ENCODE measurements around the gene FMNL2.
A peak's percentile ranks its signal among the peaks of the same experiment; 100 is the strongest.

Gene FMNL2

GRCh38 chr2:152585830-152586484 is 251.0 kb downstream of the FMNL2 start:
- Histone ChIP-seq H3K4me3 (ENCODE audit: low read length) (no peak overlapping the region), H3K4me2 (ENCODE audit: low read length) (peak overlapping the region; percentile 47), H3K27me3 (ENCODE audit: control insufficient read depth, insufficient read depth, low read length) (no peaks in the 10 kb centered on the region), H3K4me1 (ENCODE audit: control insufficient read depth, insufficient read depth, low read length) (peaks cover 63% of the 10 kb centered on the region), H3K9ac (ENCODE audit: low read depth, low read length) (no peak overlapping the region), H3K36me3 (ENCODE audit: insufficient read depth, low read length) (no peaks in the 10 kb centered on the region), H3K9me3 (replicated peaks; ENCODE audit: low read length) (no peaks in the 10 kb centered on the region)

GRCh38 chr2:152587187-152587947 is 252.4 kb downstream of the FMNL2 start:
- Histone ChIP-seq H3K4me3 (ENCODE audit: low read length) (no peak overlapping the region), H3K36me3 (ENCODE audit: insufficient read depth, low read length) (no peaks in the 10 kb centered on the region), H3K27me3 (ENCODE audit: control insufficient read depth, insufficient read depth, low read length) (no peaks in the 10 kb centered on the region), H3K9ac (ENCODE audit: low read depth, low read length) (no peak overlapping the region), H3K4me2 (ENCODE audit: low read length) (no peak overlapping the region), H3K9me3 (replicated peaks; ENCODE audit: low read length) (no peaks in the 10 kb centered on the region), H3K4me1 (ENCODE audit: control insufficient read depth, insufficient read depth, low read length) (peaks cover 50% of the 10 kb centered on the region)

- Histone ChIP-seq H3K4me2 (ENCODE audit: low read length) (no peak overlapping the region), H3K36me3 (ENCODE audit: insufficient read depth, low read length) (no peaks in the 10 kb centered on the region), H3K27me3 (ENCODE audit: control insufficient read depth, insufficient read depth, low read length) (no peaks in the 10 kb centered on the region), H3K9ac (ENCODE audit: low read depth, low read length) (no peak overlapping the region), H3K4me1 (ENCODE audit: control insufficient read depth, insufficient read depth, low read length) (peaks cover 45% of the 10 kb centered on the region), H3K9me3 (replicated peaks; ENCODE audit: low read length) (no peaks in the 10 kb centered on the region), H3K4me3 (ENCODE audit: low read length) (no peak overlapping the region)
Observed at GRCh38 chr2:152588998-152589397, 254.0 kb downstream of the FMNL2 start.

- H3K4me2 ChIP-seq (ENCODE audit: low read length), result peak overlapping the region; percentile 29
- H3K27me3 ChIP-seq (ENCODE audit: control insufficient read depth, insufficient read depth, low read length), result no peaks in the 10 kb centered on the region
- peak overlapping the region; percentile 30 for H3K9ac ChIP-seq (ENCODE audit: low read depth, low read length)
- peaks cover 26% of the 10 kb centered on the region for H3K4me1 ChIP-seq (ENCODE audit: control insufficient read depth, insufficient read depth, low read length)
- no peaks in the 10 kb centered on the region for H3K36me3 ChIP-seq (ENCODE audit: insufficient read depth, low read length)
- no peak overlapping the region for H3K4me3 ChIP-seq (ENCODE audit: low read length)
- H3K9me3 ChIP-seq (replicated peaks; ENCODE audit: low read length), result no peaks in the 10 kb centered on the region
Observed at GRCh38 chr2:152594022-152594766, 259.2 kb downstream of the FMNL2 start.

- H3K27me3 ChIP-seq (ENCODE audit: control insufficient read depth, insufficient read depth, low read length), result no peaks in the 10 kb centered on the region
- no peaks in the 10 kb centered on the region for H3K9me3 ChIP-seq (replicated peaks; ENCODE audit: low read length)
- H3K4me2 ChIP-seq (ENCODE audit: low read length), result peak overlapping the region; percentile 29
- peak overlapping the region; percentile 30 for H3K9ac ChIP-seq (ENCODE audit: low read depth, low read length)
- no peak overlapping the region for H3K4me3 ChIP-seq (ENCODE audit: low read length)
- peaks cover 30% of the 10 kb centered on the region for H3K4me1 ChIP-seq (ENCODE audit: control insufficient read depth, insufficient read depth, low read length)
- no peaks in the 10 kb centered on the region for H3K36me3 ChIP-seq (ENCODE audit: insufficient read depth, low read length)
Observed at GRCh38 chr2:152594792-152595191, 259.8 kb downstream of the FMNL2 start.

- no peak overlapping the region for H3K4me2 ChIP-seq (ENCODE audit: low read length)
- H3K4me3 ChIP-seq (ENCODE audit: low read length), result no peak overlapping the region
- H3K9ac ChIP-seq (ENCODE audit: low read depth, low read length), result no peak overlapping the region
- H3K9me3 ChIP-seq (replicated peaks; ENCODE audit: low read length), result no peaks in the 10 kb centered on the region
- peaks cover 35% of the 10 kb centered on the region for H3K4me1 ChIP-seq (ENCODE audit: control insufficient read depth, insufficient read depth, low read length)
- no peaks in the 10 kb centered on the region for H3K36me3 ChIP-seq (ENCODE audit: insufficient read depth, low read length)
- H3K27me3 ChIP-seq (ENCODE audit: control insufficient read depth, insufficient read depth, low read length), result no peaks in the 10 kb centered on the region
Observed at GRCh38 chr2:152598975-152599759, 264.2 kb downstream of the FMNL2 start.

- Histone ChIP-seq H3K27me3 (ENCODE audit: control insufficient read depth, insufficient read depth, low read length) (no peaks in the 10 kb centered on the region), H3K4me1 (ENCODE audit: control insufficient read depth, insufficient read depth, low read length) (peaks cover 25% of the 10 kb centered on the region), H3K4me3 (ENCODE audit: low read length) (no peak overlapping the region), H3K9ac (ENCODE audit: low read depth, low read length) (no peak overlapping the region), H3K36me3 (ENCODE audit: insufficient read depth, low read length) (no peaks in the 10 kb centered on the region), H3K9me3 (replicated peaks; ENCODE audit: low read length) (no peaks in the 10 kb centered on the region), H3K4me2 (ENCODE audit: low read length) (no peak overlapping the region)
Observed at GRCh38 chr2:152600051-152600657, 265.2 kb downstream of the FMNL2 start.

GRCh38 chr2:152600697-152601096 is 265.7 kb downstream of the FMNL2 start:
- Histone ChIP-seq H3K4me2 (ENCODE audit: low read length) (no peak overlapping the region), H3K36me3 (ENCODE audit: insufficient read depth, low read length) (no peaks in the 10 kb centered on the region)

GRCh38 chr2:152602750-152603149 is 267.8 kb downstream of the FMNL2 start:
- Histone ChIP-seq H3K9ac (ENCODE audit: low read depth, low read length) (no peak overlapping the region), H3K4me2 (ENCODE audit: low read length) (no peak overlapping the region), H3K4me3 (ENCODE audit: low read length) (no peak overlapping the region), H3K27me3 (ENCODE audit: control insufficient read depth, insufficient read depth, low read length) (no peaks in the 10 kb centered on the region), H3K9me3 (replicated peaks; ENCODE audit: low read length) (no peaks in the 10 kb centered on the region), H3K36me3 (ENCODE audit: insufficient read depth, low read length) (no peaks in the 10 kb centered on the region), H3K4me1 (ENCODE audit: control insufficient read depth, insufficient read depth, low read length) (peaks cover 18% of the 10 kb centered on the region)

More at GRCh38 chr2:152600697-152601096, 265.7 kb downstream of the FMNL2 start:
- peaks cover 19% of the 10 kb centered on the region for H3K4me1 ChIP-seq (ENCODE audit: control insufficient read depth, insufficient read depth, low read length)
- no peak overlapping the region for H3K9ac ChIP-seq (ENCODE audit: low read depth, low read length)
- H3K9me3 ChIP-seq (replicated peaks; ENCODE audit: low read length), result no peaks in the 10 kb centered on the region
- no peak overlapping the region for H3K4me3 ChIP-seq (ENCODE audit: low read length)
- no peaks in the 10 kb centered on the region for H3K27me3 ChIP-seq (ENCODE audit: control insufficient read depth, insufficient read depth, low read length)

- no peaks in the 10 kb centered on the region for H3K27me3 ChIP-seq (ENCODE audit: control insufficient read depth, insufficient read depth, low read length)
- no peaks in the 10 kb centered on the region for H3K9me3 ChIP-seq (replicated peaks; ENCODE audit: low read length)
- peaks cover 18% of the 10 kb centered on the region for H3K4me1 ChIP-seq (ENCODE audit: control insufficient read depth, insufficient read depth, low read length)
- no peak overlapping the region for H3K4me3 ChIP-seq (ENCODE audit: low read length)
- H3K9ac ChIP-seq (ENCODE audit: low read depth, low read length), result no peak overlapping the region
- H3K4me2 ChIP-seq (ENCODE audit: low read length), result no peak overlapping the region
- no peaks in the 10 kb centered on the region for H3K36me3 ChIP-seq (ENCODE audit: insufficient read depth, low read length)
Observed at GRCh38 chr2:152603166-152603565, 268.2 kb downstream of the FMNL2 start.

All from skeletal muscle satellite cell (primary cell).